Neural cell (in vitro differentiated cells): ENCODE measurements around the gene ZSWIM8. TPM values are rescaled to one million over a fixed set of nuclear protein-coding genes. Genes with fewer than 3 reads are reported as not detected.
A peak's percentile ranks its signal among the peaks of the same experiment; 100 is the strongest.
"Not testable (repeated sequence)": the region's sequence is repeated elsewhere in the genome, so short reads cannot be mapped to it uniquely, and the experiment has no call there.

Experiments
- H2AFZ ChIP-seq: fragments of 200-600, 300-800 bp; sonication (generic), shearing (Covaris generic); 2 replicates; pipeline ENCODE4 v1.6.0; 2014; ENCODE audit warnings: low read depth, mild to moderate bottlenecking, antibody characterized with exemption, low read length, moderate library complexity
- H3F3A ChIP-seq: fragments of 200-600 bp; shearing (Covaris generic); 2 replicates; pipeline ENCODE4 v1.6.1; 2016; ENCODE audit warnings: mild to moderate bottlenecking, moderate library complexity, mixed read lengths, antibody characterized with exemption, low read length; ENCODE audit not compliant: insufficient read depth, poor library complexity, severe bottlenecking
- H3K27ac ChIP-seq: fragments of 200-600, 300-800 bp; sonication (generic), shearing (Covaris generic); 2 replicates; pipeline ENCODE4 v1.5.1; 2014; ENCODE audit warnings: mild to moderate bottlenecking, low read length, moderate library complexity
- H3K27me3 ChIP-seq: fragments of 300-800, 200-600 bp; sonication (generic), shearing (Covaris generic); 2 replicates; pipeline ENCODE4 v1.6.0; 2014; ENCODE audit warnings: mild to moderate bottlenecking, low read depth, low read length, moderate library complexity; ENCODE audit not compliant: insufficient read depth
- H3K36me3 ChIP-seq: fragments of 300-800, 200-600 bp; sonication (generic), shearing (Covaris generic); 2 replicates; pipeline ENCODE4 v1.5.1; 2014; ENCODE audit warnings: mild to moderate bottlenecking, antibody characterized with exemption, low read length, moderate library complexity; ENCODE audit not compliant: insufficient read depth
- H3K4me2 ChIP-seq: fragments of 300-800, 200-600 bp; sonication (generic), shearing (Covaris generic); 2 replicates; pipeline ENCODE4 v1.6.0; 2014; ENCODE audit warnings: mild to moderate bottlenecking, low read length
- H3K4me3 ChIP-seq: fragments of 300-800, 200-600 bp; sonication (generic), shearing (Covaris generic); 2 replicates; pipeline ENCODE4 v1.5.1; 2014; ENCODE audit warnings: mild to moderate bottlenecking, low read length, moderate library complexity
- H3K79me2 ChIP-seq: fragments of 200-600 bp; shearing (Covaris generic); replicated peaks from 2 replicates; pipeline ENCODE4 v1.6.0; 2014; ENCODE audit warnings: mild to moderate bottlenecking, low read length, moderate library complexity; ENCODE audit not compliant: insufficient read depth
- H3K9ac ChIP-seq: fragments of 300-800, 200-600 bp; sonication (generic), shearing (Covaris generic); 2 replicates; pipeline ENCODE4 v1.6.1; 2016; ENCODE audit warnings: mild to moderate bottlenecking, low read length, mixed read lengths
- H3K9me2 ChIP-seq: fragments of 200-600 bp; shearing (Covaris generic); 2 replicates; pipeline ENCODE4 v1.6.1; 2016; ENCODE audit warnings: mild to moderate bottlenecking, low read length, mixed read lengths; ENCODE audit not compliant: insufficient read depth
- H3K9me3 ChIP-seq: fragments of 200-600, 300-800 bp; sonication (generic), shearing (Covaris generic); 2 replicates; pipeline ENCODE4 v1.6.1; 2016; ENCODE audit warnings: mild to moderate bottlenecking, mixed run types, low read length, moderate library complexity, mixed read lengths
- H4K20me1 ChIP-seq: fragments of 200-600 bp; shearing (Covaris generic); 2 replicates; pipeline ENCODE4 v1.6.1; 2016; ENCODE audit warnings: mild to moderate bottlenecking, mixed run types; ENCODE audit not compliant: insufficient read depth
- EP300 ChIP-seq: fragments of 450-650 bp; conservative IDR thresholded peaks from 2 replicates; pipeline ENCODE4 v1.6.1; 2014; ENCODE audit warnings: antibody characterized with exemption, mild to moderate bottlenecking, moderate library complexity; ENCODE audit not compliant: poor library complexity, severe bottlenecking
- EZH2 ChIP-seq: fragments of 200-600, 300-800 bp; shearing (Covaris generic), sonication (generic); IDR thresholded peaks from 2 replicates; pipeline ENCODE4 v1.6.1; 2014; ENCODE audit warnings: antibody characterized with exemption, low read length, borderline replicate concordance, mild to moderate bottlenecking; ENCODE audit not compliant: insufficient read depth, poor library complexity, severe bottlenecking
- MXI1 ChIP-seq: fragments of 450-650 bp; conservative IDR thresholded peaks from 2 replicates; pipeline ENCODE4 v1.6.1; 2014; ENCODE audit warnings: antibody characterized with exemption, mild to moderate bottlenecking; ENCODE audit not compliant: poor library complexity, severe bottlenecking
- POLR2AphosphoS5 ChIP-seq: IDR thresholded peaks from 2 replicates; pipeline ENCODE4 v1.6.1; 2012
- RAD21 ChIP-seq: fragments of 450-650 bp; conservative IDR thresholded peaks from 2 replicates; pipeline ENCODE4 v1.6.1; 2014; ENCODE audit warnings: antibody characterized with exemption, mild to moderate bottlenecking, moderate library complexity
- SMC3 ChIP-seq: fragments of 450-650 bp; conservative IDR thresholded peaks from 2 replicates; pipeline ENCODE4 v1.6.1; 2014; ENCODE audit warnings: antibody characterized with exemption, mild to moderate bottlenecking, moderate library complexity; ENCODE audit not compliant: poor library complexity
- TAF1 ChIP-seq: IDR thresholded peaks from 2 replicates; pipeline ENCODE4 v1.6.1; 2012; ENCODE audit warnings: low read depth
- polyA minus RNA-seq: library from RNA; depleted of rRNA, polyadenylated mRNA; stranded (reverse); fragments of >200 nt; gene quantifications from 2 replicates; pipeline ENCODE4 v1.2.3, GENCODE V29; 2014
- polyA plus RNA-seq: library from polyadenylated mRNA; depleted of rRNA; stranded (reverse); fragments of >200 nt; gene quantifications from 2 replicates; pipeline ENCODE4 v1.2.3, GENCODE V29; 2014
- TF ChIP-seq, protein P1 (sequence below): fragments of 450-650 bp; IDR thresholded peaks from 2 replicates; pipeline ENCODE4 v1.5.1; 2014; ENCODE audit warnings: antibody characterized with exemption, mild to moderate bottlenecking, moderate library complexity; ENCODE audit not compliant: poor library complexity, severe bottlenecking
- TF ChIP-seq, protein P2 (sequence below): IDR thresholded peaks from 2 replicates; pipeline ENCODE4 v1.6.1; 2012; ENCODE audit warnings: borderline replicate concordance

Gene ZSWIM8, protein sequence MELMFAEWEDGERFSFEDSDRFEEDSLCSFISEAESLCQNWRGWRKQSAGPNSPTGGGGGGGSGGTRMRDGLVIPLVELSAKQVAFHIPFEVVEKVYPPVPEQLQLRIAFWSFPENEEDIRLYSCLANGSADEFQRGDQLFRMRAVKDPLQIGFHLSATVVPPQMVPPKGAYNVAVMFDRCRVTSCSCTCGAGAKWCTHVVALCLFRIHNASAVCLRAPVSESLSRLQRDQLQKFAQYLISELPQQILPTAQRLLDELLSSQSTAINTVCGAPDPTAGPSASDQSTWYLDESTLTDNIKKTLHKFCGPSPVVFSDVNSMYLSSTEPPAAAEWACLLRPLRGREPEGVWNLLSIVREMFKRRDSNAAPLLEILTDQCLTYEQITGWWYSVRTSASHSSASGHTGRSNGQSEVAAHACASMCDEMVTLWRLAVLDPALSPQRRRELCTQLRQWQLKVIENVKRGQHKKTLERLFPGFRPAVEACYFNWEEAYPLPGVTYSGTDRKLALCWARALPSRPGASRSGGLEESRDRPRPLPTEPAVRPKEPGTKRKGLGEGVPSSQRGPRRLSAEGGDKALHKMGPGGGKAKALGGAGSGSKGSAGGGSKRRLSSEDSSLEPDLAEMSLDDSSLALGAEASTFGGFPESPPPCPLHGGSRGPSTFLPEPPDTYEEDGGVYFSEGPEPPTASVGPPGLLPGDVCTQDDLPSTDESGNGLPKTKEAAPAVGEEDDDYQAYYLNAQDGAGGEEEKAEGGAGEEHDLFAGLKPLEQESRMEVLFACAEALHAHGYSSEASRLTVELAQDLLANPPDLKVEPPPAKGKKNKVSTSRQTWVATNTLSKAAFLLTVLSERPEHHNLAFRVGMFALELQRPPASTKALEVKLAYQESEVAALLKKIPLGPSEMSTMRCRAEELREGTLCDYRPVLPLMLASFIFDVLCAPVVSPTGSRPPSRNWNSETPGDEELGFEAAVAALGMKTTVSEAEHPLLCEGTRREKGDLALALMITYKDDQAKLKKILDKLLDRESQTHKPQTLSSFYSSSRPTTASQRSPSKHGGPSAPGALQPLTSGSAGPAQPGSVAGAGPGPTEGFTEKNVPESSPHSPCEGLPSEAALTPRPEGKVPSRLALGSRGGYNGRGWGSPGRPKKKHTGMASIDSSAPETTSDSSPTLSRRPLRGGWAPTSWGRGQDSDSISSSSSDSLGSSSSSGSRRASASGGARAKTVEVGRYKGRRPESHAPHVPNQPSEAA (N-terminal part only)
- 69.1 and 83.2 TPM in 2 replicates for polyA plus RNA-seq
- polyA minus RNA-seq: 59.4 and 93.7 TPM in 2 replicates

DNA sequence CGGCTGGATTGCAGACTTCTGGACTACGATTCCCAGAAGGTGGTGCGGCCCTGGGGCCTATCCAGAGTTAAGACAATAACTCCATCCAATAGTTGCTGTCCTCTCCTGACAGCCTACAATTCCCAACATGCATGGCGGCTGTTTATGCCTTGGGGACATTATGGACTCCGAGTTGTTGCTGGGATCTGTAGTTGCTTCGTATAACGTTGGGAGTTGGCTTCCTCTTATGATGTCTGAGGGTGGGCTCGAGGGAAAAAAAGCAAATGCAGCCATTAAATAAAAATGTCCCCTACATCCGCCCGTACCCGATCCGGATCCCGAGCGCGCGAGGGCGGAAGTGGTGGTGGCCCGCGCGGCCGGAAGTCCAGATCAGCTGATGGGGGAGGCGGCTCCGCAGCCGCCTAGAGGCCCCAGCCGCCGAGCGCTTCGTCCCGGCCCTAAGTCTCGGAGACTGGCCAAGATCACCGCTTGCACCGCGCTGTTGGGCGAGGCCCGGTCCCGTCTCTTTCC lies at the start of gene ZSWIM8:
Gene ZSWIM8 (plus strand): TSS at position 396 of the 510 bp plus-strand sequence. CDS start 273 bp downstream, outside the sequence.
- no peaks in the 10 kb centered on the region for H3K36me3 ChIP-seq
- no peaks in the 10 kb centered on the region for H3K9me3 ChIP-seq
- H4K20me1 ChIP-seq: peaks cover 3% of the 10 kb centered on the region
- H2AFZ ChIP-seq: no peak within 1 kb of the TSS
- TF ChIP-seq POLR2AphosphoS5 (peak; percentile 84), EP300 (peak; percentile 68), RAD21 (no peak), MXI1 (peak; percentile 80), EZH2 (no peak), SMC3 (no peak), TAF1 (peak; percentile 49)
- TF ChIP-seq, protein P1, sequence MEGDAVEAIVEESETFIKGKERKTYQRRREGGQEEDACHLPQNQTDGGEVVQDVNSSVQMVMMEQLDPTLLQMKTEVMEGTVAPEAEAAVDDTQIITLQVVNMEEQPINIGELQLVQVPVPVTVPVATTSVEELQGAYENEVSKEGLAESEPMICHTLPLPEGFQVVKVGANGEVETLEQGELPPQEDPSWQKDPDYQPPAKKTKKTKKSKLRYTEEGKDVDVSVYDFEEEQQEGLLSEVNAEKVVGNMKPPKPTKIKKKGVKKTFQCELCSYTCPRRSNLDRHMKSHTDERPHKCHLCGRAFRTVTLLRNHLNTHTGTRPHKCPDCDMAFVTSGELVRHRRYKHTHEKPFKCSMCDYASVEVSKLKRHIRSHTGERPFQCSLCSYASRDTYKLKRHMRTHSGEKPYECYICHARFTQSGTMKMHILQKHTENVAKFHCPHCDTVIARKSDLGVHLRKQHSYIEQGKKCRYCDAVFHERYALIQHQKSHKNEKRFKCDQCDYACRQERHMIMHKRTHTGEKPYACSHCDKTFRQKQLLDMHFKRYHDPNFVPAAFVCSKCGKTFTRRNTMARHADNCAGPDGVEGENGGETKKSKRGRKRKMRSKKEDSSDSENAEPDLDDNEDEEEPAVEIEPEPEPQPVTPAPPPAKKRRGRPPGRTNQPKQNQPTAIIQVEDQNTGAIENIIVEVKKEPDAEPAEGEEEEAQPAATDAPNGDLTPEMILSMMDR: peak; percentile 22
- TF ChIP-seq, protein P2, sequence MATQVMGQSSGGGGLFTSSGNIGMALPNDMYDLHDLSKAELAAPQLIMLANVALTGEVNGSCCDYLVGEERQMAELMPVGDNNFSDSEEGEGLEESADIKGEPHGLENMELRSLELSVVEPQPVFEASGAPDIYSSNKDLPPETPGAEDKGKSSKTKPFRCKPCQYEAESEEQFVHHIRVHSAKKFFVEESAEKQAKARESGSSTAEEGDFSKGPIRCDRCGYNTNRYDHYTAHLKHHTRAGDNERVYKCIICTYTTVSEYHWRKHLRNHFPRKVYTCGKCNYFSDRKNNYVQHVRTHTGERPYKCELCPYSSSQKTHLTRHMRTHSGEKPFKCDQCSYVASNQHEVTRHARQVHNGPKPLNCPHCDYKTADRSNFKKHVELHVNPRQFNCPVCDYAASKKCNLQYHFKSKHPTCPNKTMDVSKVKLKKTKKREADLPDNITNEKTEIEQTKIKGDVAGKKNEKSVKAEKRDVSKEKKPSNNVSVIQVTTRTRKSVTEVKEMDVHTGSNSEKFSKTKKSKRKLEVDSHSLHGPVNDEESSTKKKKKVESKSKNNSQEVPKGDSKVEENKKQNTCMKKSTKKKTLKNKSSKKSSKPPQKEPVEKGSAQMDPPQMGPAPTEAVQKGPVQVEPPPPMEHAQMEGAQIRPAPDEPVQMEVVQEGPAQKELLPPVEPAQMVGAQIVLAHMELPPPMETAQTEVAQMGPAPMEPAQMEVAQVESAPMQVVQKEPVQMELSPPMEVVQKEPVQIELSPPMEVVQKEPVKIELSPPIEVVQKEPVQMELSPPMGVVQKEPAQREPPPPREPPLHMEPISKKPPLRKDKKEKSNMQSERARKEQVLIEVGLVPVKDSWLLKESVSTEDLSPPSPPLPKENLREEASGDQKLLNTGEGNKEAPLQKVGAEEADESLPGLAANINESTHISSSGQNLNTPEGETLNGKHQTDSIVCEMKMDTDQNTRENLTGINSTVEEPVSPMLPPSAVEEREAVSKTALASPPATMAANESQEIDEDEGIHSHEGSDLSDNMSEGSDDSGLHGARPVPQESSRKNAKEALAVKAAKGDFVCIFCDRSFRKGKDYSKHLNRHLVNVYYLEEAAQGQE: no peak
- no peaks in the 10 kb centered on the region for H3K9me2 ChIP-seq
- H3K4me3 ChIP-seq: peak within 1 kb of the TSS; percentile 90
- H3K27ac ChIP-seq: peak within 1 kb of the TSS; percentile 86
- H3K27me3 ChIP-seq: no peaks in the 10 kb centered on the region
- no peaks in the 10 kb centered on the region for H3F3A ChIP-seq
- peak within 1 kb of the TSS; percentile 91 for H3K4me2 ChIP-seq
- peaks cover 59% of the 10 kb centered on the region for H3K79me2 ChIP-seq
- H3K9ac ChIP-seq: peak within 1 kb of the TSS; percentile 87

DNA sequence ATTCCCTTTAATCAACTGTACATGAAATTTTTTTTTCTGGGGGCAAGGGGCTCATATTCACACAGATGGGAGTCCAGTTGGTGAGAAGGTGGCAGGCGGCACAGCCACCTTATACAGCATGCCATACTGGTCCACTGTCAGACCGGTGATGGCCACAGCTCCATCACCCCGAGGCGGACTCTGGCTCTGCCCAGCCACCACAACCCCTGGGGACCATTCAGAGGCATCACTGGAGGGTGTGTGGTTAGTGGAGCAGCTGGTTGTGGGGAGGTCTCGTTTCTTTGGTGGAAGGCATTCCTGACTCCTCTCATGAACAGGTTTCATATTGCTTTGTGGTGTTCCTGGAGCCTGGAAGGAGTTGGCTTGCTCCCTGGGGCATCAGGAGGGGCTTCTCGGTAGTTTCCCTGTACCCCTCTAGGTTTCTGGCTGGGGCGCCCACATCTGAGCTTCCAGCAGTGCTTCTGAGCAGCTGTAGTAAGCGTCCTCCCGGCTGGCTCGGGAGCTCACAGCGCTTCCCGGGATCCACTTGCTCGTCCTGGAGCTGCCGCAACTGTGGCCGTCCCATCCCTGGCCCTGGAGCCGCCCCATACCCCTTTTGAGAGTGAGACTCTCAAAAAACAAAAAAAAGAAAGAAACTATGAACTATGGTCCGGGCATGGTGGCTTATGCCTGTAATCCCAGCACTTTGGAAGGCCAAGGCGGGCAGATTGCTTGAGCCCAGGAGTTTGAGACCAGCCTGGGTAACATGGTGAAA lies 44.7 kb upstream of the ZSWIM8 start:
- not testable (repeated sequence) for H3K9me2 ChIP-seq, H3K27ac ChIP-seq, H3K9me3 ChIP-seq, H4K20me1 ChIP-seq, H3K9ac ChIP-seq, H3K36me3 ChIP-seq, H3K4me3 ChIP-seq, H3F3A ChIP-seq, H3K27me3 ChIP-seq, H2AFZ ChIP-seq, H3K4me2 ChIP-seq
- peaks cover 12% of the 10 kb centered on the region for H3K79me2 ChIP-seq
